NOMO-1 treated with DMSO at 0.1 percent for 48 hours (cell line): ENCODE results near the gene MAPT.
"Not testable (repeated sequence)": the region's sequence is repeated elsewhere in the genome, so short reads cannot be mapped to it uniquely, and the experiment has no call there.

ENCODE experiments used
- DNase-seq: peaks from one replicate; lab custom pipeline; 2025; ENCODE audit not compliant: unreplicated experiment; lab: John Stamatoyannopoulos, UW

MAPT gene

DNA sequence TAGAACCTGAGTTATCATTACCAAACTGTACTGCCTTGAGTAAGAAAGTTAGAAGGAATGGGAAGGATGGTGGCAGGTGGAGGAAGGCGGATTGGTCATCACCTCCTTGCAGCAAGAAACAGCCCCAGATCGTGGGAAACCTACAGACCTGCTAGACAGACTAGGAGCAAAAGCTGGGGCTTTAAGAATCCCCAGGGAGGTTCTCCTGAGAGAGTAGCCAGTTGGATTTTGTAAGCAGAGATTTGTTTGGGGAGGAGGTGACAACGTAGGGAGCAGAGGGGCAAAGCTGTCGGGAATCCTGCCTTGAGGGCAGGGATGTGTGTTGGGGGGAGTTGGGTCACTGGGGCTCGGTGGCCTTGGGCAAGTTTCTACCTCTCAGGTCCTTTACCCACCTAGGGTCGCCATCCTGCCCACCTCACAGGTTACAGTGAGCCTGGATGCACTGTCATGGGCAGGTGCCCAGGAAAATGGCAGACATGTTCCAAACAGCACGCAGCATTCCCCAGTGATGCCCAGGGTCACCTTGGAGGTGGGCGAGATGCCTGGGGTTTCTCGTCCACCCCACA lies 55.5 kb downstream of the MAPT start:
- DNase-seq, result no peak

- DNase-seq, result no peak
These were observed 56.5 kb downstream of the MAPT start for GRCh38 chr17:45950888-45951287.

DNA sequence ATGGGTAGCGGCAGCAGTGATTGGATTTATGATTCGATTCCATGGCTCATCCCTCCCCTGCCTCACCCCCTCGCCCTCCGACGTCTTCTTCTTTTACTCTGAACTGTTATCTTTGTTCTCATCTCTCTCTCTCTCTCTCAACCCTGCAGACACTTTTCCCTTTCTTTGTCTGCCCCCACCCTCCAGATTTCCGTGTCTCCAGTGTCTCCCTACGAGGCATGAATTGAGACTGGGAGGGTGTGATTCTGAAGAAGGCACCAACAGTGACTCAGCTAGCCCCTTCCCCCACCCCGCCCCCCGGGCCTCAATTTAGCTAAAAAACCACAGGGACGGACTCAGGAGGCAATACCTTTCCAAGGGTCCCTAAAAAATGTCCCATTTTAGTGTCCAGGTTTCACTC lies 57.0 kb downstream of the MAPT start:
- no peak for DNase-seq

- DNase-seq, result no peak
These were observed 57.6 kb downstream of the MAPT start for GRCh38 chr17:45951941-45952340.

GRCh38 chr17:45952814-45953320 lies 58.5 kb downstream of the MAPT start:
- no peak for DNase-seq

DNA sequence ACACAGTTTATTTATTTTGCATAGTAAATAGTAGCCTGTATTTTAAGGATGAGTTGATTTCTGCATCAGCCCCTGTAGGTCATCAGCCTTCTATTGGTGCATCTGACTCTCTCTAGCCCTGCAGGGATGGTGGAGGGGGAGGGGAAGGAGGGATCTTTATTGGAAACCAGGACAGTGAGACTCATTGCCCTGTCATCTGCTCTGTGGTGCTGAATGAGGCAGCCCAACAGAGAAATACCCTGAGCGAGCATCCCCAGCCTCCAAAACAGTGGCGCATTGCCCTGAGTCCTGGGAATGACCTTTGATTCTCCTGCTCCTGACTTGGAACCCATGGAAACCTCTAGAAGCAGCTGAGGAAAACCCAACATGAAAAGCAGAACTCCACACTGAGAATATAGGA lies 59.2 kb downstream of the MAPT start:
- no peak for DNase-seq

GRCh38 chr17:45954914-45955313 lies 60.6 kb downstream of the MAPT start:
- DNase-seq, result no peak

GRCh38 chr17:45955326-45955725 lies 61.0 kb downstream of the MAPT start:
- DNase-seq, result no peak

DNA sequence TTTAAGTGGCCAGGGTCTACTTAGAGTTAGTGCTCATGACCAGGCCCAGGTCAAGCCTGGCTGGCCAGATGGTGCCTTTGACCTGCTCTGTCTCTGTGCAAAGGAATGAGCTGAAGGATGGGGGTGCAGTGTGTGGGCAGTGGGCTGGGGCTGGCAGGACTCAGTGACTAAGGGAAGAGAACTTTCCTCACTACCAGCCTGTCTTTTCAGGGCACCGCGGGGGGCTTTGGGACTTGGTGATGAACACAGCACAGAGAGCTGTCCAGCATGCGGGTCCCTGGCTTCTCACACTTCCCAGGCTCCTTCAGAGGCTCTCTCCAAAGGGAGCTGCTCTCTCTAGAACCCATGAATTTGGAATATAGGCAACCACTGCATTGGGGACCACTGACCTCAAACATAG lies 61.7 kb downstream of the MAPT start:
- no peak for DNase-seq

DNA sequence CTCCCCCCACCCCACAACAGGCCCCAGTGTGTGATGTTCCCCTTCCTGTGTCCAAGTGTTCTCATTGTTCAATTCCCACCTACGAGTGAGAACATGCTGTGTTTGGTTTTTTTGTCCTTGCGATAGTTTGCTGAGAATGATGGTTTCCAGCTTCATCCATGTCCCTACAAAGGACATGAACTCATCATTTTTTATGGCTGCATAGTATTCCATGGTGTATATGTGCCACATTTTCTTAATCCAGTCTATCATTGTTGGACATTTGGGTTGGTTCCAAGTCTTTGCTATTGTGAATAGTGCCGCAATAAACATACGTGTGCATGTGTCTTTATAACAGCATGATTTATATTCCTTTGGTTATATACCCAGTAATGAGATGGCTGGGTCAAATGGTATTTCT lies 62.4 kb downstream of the MAPT start:
- DNase-seq, result not testable (repeated sequence)

DNA sequence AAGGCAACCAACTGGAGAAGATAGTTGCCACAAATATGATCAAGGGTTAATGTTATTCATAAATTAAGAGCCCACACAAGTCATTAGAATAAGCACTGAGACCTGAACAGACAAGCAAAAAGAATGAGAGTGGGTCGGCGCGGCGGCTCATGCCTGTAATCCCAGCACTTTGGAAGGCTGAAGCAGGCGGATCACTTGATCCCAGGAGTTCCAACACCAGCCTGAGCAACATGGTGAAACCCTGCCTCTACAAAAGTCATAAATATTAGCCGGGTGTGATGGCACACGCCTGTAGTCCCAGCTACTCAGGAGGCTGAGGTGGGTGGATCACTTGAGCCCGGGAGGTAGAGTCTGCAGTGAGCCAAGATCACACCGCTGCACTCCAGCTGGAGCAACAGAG lies 64.0 kb downstream of the MAPT start:
- DNase-seq, result no peak

DNA sequence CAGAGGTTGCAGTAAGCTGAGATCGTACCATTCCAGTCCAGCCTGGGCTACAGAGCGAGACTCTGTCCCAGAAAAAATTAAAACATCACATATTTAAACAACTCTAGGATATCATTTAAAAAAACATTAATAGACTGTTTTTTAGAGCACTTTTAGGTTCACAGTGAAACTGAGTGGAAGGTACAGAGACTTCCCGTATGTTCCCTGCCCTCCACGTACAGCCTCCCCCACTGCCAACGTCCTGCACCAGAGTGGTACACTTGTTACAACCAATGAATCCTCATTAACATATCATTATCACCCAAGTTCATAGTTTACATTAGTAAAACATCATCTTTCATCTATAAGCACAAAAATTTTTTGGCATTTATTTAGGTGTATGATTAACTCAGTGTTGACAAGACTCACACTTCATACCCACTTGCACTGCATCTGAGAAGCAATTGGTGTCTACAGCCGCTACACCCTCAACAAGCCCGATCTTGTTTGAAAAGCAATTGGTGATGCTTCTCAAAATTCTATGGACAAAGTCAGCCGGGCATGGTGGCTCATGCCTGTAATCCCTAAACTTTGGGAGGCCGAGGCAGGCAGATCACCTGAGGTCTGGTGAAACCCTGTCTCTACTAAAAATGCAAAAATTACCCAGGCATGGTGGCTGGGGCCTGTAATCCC lies 64.8 kb downstream of the MAPT start:
- DNase-seq, result no peak

DNA sequence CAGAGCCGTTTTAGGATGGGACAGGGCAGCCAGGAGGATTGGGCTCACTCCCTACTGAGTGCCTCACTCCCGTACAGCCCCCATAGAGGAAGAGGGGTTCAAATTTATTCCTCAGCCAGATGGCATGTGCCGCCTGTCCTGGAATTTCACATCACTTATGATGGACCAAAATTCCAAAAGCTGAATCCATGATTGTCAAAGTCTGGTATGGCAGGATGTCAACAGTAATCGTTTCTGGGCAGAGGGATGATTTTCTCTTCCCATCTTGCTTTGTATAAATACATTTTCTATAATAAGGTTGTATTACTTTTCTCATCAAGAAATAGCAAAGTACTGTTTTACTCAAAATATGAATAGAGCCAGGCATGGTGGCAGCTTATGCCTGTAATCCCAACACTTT lies 66.0 kb downstream of the MAPT start:
- DNase-seq, result no peak

DNA sequence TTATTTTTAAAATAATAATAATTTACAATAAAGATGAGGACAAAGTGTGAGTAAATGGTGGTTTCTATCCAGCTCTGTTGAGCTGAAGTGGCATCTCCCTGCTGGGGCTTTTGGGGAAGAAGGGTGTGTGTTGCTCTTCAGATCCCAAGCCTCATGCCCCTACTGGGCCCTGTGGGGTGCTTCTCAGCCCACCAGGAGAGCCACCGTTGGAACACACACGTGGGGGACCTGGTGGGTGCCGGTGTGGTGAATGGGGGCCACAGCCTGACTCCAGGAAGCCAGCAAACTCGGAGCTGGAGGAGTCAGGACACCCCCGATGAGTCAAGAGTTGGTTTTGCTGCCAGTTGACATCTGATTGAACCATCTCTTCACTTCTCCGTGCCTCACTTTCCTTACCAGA lies 66.9 kb downstream of the MAPT start:
- DNase-seq, result no peak

DNA sequence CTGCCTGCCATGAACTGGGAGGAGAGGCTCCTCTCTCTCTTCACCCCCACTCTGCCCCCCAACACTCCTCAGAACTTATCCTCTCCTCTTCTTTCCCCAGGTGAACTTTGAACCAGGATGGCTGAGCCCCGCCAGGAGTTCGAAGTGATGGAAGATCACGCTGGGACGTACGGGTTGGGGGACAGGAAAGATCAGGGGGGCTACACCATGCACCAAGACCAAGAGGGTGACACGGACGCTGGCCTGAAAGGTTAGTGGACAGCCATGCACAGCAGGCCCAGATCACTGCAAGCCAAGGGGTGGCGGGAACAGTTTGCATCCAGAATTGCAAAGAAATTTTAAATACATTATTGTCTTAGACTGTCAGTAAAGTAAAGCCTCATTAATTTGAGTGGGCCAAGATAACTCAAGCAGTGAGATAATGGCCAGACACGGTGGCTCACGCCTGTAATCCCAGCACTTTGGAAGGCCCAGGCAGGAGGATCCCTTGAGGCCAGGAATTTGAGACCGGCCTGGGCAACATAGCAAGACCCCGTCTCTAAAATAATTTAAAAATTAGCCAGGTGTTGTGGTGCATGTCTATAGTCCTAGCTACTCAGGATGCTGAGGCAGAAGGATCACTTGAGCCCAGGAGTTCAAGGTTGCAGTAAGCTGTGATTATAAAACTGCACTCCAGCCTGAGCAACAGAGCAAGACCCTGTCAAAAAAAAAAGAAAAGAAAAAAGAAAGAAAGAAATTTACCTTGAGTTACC lies 68.0 kb downstream of the MAPT start:
- DNase-seq, result no peak

DNA sequence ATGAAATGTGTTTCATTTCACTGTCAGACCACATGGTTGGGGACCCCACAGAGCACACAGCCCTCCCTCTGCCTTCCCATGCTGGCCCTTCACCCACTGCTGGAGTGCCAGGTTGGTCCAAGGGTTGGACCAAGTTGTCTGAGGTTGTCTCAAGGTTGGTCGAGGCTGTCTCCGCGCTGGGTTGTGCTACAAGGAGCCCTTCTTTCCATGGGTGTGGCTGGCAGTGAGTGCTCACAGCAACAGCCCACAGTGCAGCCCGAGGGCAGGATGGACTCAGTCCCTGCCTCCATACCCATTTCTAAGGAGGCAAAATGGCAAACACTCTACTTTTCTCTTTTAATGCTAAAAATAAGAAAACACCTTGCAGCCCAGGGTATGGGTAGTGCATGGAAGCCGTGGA lies 68.9 kb downstream of the MAPT start:
- no peak for DNase-seq

DNA sequence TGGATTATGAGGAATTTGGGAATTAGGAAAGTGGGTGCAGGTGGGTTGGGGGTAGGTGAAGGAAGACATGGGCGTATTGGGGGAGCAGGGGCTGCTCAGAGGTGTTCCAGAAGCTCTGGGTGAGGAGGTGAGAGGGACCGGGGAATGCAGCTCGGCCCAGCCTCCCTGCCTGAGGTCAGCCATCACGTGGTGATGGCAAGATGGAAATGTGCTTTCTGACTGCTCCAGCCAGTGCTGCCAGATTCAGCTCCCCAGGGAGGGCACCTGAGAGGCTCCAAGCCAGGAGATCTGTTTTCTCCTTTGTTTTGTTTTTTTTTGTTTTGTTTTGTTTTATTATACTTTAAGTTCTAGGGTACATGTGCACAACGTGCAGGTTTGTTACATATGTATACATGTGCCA lies 69.5 kb downstream of the MAPT start:
- DNase-seq, result no peak

DNA sequence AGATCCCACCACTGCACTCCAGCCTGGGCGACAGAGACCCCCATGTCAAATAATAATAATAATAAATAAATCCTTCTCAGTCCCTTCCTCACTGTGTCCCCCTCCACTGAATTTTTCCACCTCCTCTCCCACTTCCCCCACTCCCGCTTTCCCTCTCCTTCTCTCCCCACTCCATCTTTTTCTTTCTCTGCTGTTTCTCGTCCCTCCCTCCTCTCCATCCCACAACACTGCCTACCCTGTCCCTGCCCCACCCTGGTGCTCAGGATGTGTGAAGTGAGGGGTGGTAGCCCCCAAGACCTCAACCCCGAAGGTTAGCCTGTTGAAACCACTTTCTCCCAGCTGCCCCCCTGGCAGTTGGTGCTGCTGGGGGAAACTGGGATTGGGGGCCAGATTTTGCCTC lies 70.3 kb downstream of the MAPT start:
- DNase-seq, result no peak

DNA sequence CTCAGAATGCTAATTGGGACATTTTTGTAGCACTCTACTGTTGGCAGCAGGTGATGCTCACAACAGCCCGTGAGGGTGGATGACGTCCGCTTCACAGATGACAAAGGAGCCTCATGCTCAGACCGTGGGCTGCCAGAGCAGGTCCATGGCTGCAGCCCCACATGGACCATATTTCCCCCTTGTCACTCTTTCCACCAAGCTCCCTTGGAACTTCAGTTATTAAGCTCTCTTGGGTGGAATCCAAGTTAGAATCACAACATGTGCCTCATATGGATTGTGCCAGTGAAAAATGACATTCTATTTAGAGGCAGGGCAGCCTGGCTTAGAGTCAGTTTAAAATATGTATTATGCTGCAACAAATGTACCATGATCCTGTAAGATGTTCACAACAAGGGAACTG lies 71.5 kb downstream of the MAPT start:
- DNase-seq, result no peak

DNA sequence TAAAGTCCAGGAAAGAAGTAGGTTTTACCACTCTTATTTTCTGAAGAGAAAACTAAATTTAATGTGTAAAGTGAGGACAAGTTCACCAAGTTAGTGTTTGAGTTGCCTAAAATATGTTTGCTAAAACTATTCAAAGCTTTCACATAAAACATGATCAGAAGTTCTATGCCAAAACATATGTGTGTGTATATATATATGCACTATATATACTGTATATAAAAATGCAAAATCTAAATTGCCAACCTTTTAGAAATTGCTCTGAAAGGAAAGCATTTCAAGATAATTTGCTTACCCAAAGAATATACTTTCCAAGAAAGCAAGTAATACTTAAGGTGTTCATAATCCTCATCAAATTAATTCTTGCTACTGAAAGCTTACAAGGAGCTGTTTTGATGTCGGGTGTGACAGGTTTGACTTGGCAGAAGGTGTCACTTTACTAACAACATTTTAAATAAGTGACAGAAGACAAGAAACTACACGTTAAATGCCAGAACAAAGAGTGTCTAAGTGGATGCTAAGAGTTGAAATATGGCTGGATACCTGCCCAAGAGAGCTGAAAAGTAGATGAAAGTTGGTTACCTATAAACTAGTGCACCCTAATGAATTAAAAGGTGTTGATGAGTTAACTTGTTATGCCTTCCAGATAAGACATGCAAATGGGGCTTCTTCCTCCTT lies 72.4 kb downstream of the MAPT start:
- no peak for DNase-seq

GRCh38 chr17:45967378-45967777 lies 73.0 kb downstream of the MAPT start:
- DNase-seq, result no peak

- no peak for DNase-seq
These were observed 74.4 kb downstream of the MAPT start for GRCh38 chr17:45968732-45969131.
